Activated naive CD4-positive, alpha-beta T cell treated with anti-CD3 and anti-CD28 coated beads for 36 hours (primary cell): ENCODE measurements around the gene ZNF410. TPM values are rescaled to one million over a fixed set of nuclear protein-coding genes. Genes with fewer than 3 reads are reported as not detected.
A peak's percentile ranks its signal among the peaks of the same experiment; 100 is the strongest.
"Not testable (repeated sequence)": the region's sequence is repeated elsewhere in the genome, so short reads cannot be mapped to it uniquely, and the experiment has no call there.

Source experiments
- CTCF ChIA-PET: fragments of 350-600 bp; sonication (Branson Sonifier 250); formaldehyde crosslinking; loops from one replicate; lab custom pipeline; 2021; ENCODE audit warnings: antibody characterized with exemption; lab: Charles Lee
- DNase-seq: peaks from one replicate; pipeline ENCODE4 v3.0.0-alpha.2; 2020
- H3K27ac Mint-ChIP-seq: one replicate; pipeline ENCODE4 v1.8.0; 2021; ENCODE audit warnings: mild to moderate bottlenecking, mixed read lengths
- H3K27me3 Mint-ChIP-seq: one replicate; pipeline ENCODE4 v1.8.0; 2021; ENCODE audit warnings: low read depth, mixed read lengths
- H3K36me3 Mint-ChIP-seq: one replicate; pipeline ENCODE4 v1.8.0; 2021; ENCODE audit warnings: low read depth, mixed read lengths
- H3K4me1 Mint-ChIP-seq: one replicate; pipeline ENCODE4 v1.8.0; 2021; ENCODE audit warnings: low read depth, mixed read lengths
- H3K4me3 Mint-ChIP-seq: one replicate; pipeline ENCODE4 v1.8.0; 2021; ENCODE audit warnings: mild to moderate bottlenecking, moderate library complexity, mixed read lengths
- H3K9me3 Mint-ChIP-seq: one replicate; pipeline ENCODE4 v1.8.0; 2021; ENCODE audit warnings: mixed read lengths
- intact Hi-C: fragments of 100-400 bp; cut with micrococcal nuclease; formaldehyde crosslinking; loops from one replicate; pipeline ENCODE4 v1.15.1; 2023
- total RNA-seq, 2 experiments: library from RNA; stranded (reverse); gene quantifications; one replicate each; pipeline ENCODE4 v1.2.3, GENCODE V29; 2021

Gene ZNF410
- total RNA-seq, 2 experiments from 2014 or later, result 51.0 to 56.8 TPM

- H3K4me3 Mint-ChIP-seq, result peak overlapping the region; percentile 88
- H3K27me3 Mint-ChIP-seq, result no peaks in the 10 kb centered on the region
- peak overlapping the region; percentile 94 for H3K27ac Mint-ChIP-seq
- DNase-seq, result no peak
- CTCF ChIA-PET, result interaction anchor here (0.7 to 1.7 kb wide), 2 partner anchors 159 to 416 kb away, joined by 3 to 5 read pairs; no protein-coding TSS in a partner anchor
- H3K36me3 Mint-ChIP-seq, result peaks cover 10% of the 10 kb centered on the region
- intact Hi-C loops, result loop anchor here (5.0 kb wide), 1 partner anchor 129 kb away; the partner anchor contains the start of genes BBOF1 and ENTPD5
- peaks cover 50% of the 10 kb centered on the region for H3K4me1 Mint-ChIP-seq
- H3K9me3 Mint-ChIP-seq, result no peaks in the 10 kb centered on the region
Observed at GRCh38 chr14:73888460-73888725, 1.7 kb downstream of the ZNF410 start.

DNA sequence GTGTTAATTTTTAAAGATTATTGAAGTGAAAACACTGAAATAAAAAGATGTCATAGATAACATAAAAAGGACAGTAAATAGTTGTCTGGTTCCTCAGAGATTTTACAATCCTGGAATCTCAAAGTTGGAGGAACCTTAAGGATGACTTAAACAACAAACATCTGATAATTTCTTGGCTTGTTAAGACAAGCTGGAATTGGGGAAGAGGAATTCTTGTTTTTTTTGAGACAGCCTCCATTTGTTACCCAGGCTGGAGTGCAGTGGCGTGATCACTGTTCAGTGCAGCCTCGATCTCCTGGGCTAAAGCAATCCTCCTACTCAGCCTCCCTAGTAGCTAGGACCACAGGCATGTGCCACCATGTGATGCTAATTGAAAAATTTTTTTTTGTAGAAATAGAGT is 2.3 kb downstream of the ZNF410 start:
- intact Hi-C loops, result loop anchor here (5.0 kb wide), 1 partner anchor 128 kb away; the partner anchor contains the start of genes BBOF1 and ENTPD5
- Mint-ChIP-seq H3K27me3 (no peaks in the 10 kb centered on the region), H3K27ac (peak overlapping the region; percentile 94), H3K9me3 (no peaks in the 10 kb centered on the region), H3K4me3 (peak overlapping the region; percentile 88), H3K36me3 (peaks cover 14% of the 10 kb centered on the region), H3K4me1 (peaks cover 50% of the 10 kb centered on the region)
- CTCF ChIA-PET, result interaction anchor here (1.7 kb wide), 1 partner anchor 160 kb away, joined by 5 read pairs; no protein-coding TSS in a partner anchor
- DNase-seq, result no peak

DNA sequence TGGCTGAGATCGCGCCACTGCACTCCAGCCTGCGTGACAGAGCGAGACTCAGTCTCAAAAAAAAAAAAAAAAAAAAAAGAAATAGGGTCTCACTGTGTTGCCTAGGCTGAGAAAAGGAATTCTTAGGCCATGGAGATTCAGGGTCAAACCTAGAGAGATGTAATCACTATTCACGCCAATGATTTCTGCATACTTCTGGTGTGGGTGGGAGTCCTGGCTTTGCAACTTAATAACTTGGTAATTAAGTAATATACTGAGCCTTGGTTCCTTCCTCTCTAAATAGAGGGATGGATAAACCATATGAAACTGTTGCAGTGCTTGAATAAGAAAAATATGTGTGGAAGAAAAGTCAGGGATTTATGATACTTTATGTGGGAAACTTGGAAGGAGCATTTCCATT is 2.7 kb downstream of the ZNF410 start:
- Mint-ChIP-seq H3K4me1 (peaks cover 50% of the 10 kb centered on the region), H3K27me3 (no peaks in the 10 kb centered on the region), H3K36me3 (peaks cover 16% of the 10 kb centered on the region), H3K4me3 (no peak overlapping the region), H3K27ac (peak overlapping the region; percentile 4), H3K9me3 (no peaks in the 10 kb centered on the region)
- no peak for DNase-seq
- CTCF ChIA-PET, result interaction anchor here (0.6 to 1.7 kb wide), 3 partner anchors 122 to 588 kb away, joined by 3 to 7 read pairs (median 5); no protein-coding TSS in a partner anchor
- intact Hi-C loops, result loop anchor here (5.0 kb wide), 1 partner anchor 128 kb away; the partner anchor contains the start of genes BBOF1 and ENTPD5

DNA sequence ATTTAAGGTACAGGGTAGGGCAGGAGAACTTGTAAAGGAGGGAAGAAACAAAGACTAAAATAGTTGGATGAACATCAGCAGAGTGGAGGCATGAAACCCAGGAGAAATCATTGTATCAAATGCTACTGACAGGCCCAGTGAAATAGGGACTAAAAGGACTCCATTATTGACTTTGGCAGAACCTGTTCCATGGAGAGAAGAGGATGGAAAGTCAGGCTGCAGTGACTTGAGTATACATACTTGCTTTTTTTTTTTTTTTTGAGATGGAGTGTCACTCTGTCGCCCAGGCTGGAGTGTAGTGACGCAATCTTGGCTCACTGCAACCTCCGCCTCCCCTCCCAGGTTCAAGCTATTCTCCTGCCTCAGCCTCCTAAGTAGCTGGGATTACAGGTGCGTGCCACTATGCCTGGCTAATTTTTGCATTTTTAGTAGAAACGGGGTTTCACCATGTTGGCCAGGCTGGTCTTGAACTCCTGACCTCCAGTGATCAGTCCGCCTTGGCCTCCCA is 7.6 kb downstream of the ZNF410 start:
- H3K4me3 Mint-ChIP-seq, CTCF ChIA-PET, H3K9me3 Mint-ChIP-seq, DNase-seq, H3K27me3 Mint-ChIP-seq, intact Hi-C loops, H3K27ac Mint-ChIP-seq: not testable (repeated sequence)
- peaks cover 39% of the 10 kb centered on the region for H3K36me3 Mint-ChIP-seq
- H3K4me1 Mint-ChIP-seq, result peaks cover 30% of the 10 kb centered on the region

GRCh38 chr14:73895939-73896338 is 9.3 kb downstream of the ZNF410 start:
- intact Hi-C loops, result no loop called here
- Mint-ChIP-seq H3K27me3 (no peaks in the 10 kb centered on the region), H3K9me3 (no peaks in the 10 kb centered on the region), H3K36me3 (peaks cover 43% of the 10 kb centered on the region), H3K4me3 (no peak overlapping the region), H3K4me1 (peaks cover 19% of the 10 kb centered on the region), H3K27ac (peak overlapping the region; percentile 89)
- CTCF ChIA-PET, result interaction anchor here (0.7 to 0.9 kb wide), 2 partner anchors 112 to 118 kb away, joined by 3 to 4 read pairs; no protein-coding TSS in a partner anchor
- DNase-seq, result no peak

GRCh38 chr14:73896521-73896920 is 9.9 kb downstream of the ZNF410 start:
- peak overlapping the region; percentile 89 for H3K27ac Mint-ChIP-seq
- CTCF ChIA-PET, result interaction anchor here (0.6 to 0.9 kb wide), 3 partner anchors 111 to 433 kb away, joined by 3 to 4 read pairs (median 4); no protein-coding TSS in a partner anchor
- peaks cover 19% of the 10 kb centered on the region for H3K4me1 Mint-ChIP-seq
- no peaks in the 10 kb centered on the region for H3K27me3 Mint-ChIP-seq
- H3K4me3 Mint-ChIP-seq, result no peak overlapping the region
- no peak for DNase-seq
- intact Hi-C loops, result no loop called here
- peaks cover 43% of the 10 kb centered on the region for H3K36me3 Mint-ChIP-seq
- no peaks in the 10 kb centered on the region for H3K9me3 Mint-ChIP-seq

DNA sequence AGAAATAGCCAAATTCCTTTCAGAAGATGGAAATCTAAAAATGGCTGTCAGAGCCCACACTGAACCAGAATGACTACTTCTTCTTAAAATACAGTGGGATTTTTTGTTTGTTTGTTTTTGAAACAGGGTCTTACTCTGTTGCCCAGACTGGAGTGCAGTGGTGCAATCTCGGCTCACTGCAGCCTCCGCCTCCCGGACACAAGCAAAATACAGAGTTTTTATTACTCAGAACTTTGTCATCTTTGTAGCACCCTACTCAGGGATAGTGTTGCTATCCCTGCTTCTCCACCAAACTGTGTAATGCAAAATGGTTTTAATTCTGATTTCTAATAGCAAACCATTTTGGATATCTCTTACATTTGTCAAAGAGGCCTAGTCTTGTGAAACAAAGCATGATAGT is 16.4 kb downstream of the ZNF410 start:
- H3K4me1 Mint-ChIP-seq, result no peaks in the 10 kb centered on the region
- intact Hi-C loops, result no loop called here
- DNase-seq, result no peak
- H3K27me3 Mint-ChIP-seq, result no peaks in the 10 kb centered on the region
- no peaks in the 10 kb centered on the region for H3K9me3 Mint-ChIP-seq
- no peak overlapping the region for H3K27ac Mint-ChIP-seq
- H3K36me3 Mint-ChIP-seq, result peaks cover 34% of the 10 kb centered on the region
- H3K4me3 Mint-ChIP-seq, result no peak overlapping the region
- CTCF ChIA-PET, result no interaction called here

GRCh38 chr14:73909681-73910080 is 23.0 kb downstream of the ZNF410 start:
- Mint-ChIP-seq H3K4me3 (no peak overlapping the region), H3K4me1 (no peaks in the 10 kb centered on the region), H3K27ac (no peak overlapping the region), H3K27me3 (no peaks in the 10 kb centered on the region), H3K36me3 (peaks cover 66% of the 10 kb centered on the region), H3K9me3 (peaks cover 6% of the 10 kb centered on the region)
- intact Hi-C loops, result no loop called here
- CTCF ChIA-PET, result no interaction called here
- no peak for DNase-seq

- H3K4me3 Mint-ChIP-seq, result no peak overlapping the region
- H3K9me3 Mint-ChIP-seq, result peaks cover 6% of the 10 kb centered on the region
- H3K27ac Mint-ChIP-seq, result no peak overlapping the region
- intact Hi-C loops, result no loop called here
- peaks cover 50% of the 10 kb centered on the region for H3K36me3 Mint-ChIP-seq
- H3K4me1 Mint-ChIP-seq, result peaks cover 2% of the 10 kb centered on the region
- CTCF ChIA-PET, result interaction anchor here (0.6 to 1.1 kb wide), 3 partner anchors 11 to 438 kb away, joined by 3 to 6 read pairs (median 4); no protein-coding TSS in a partner anchor
- no peaks in the 10 kb centered on the region for H3K27me3 Mint-ChIP-seq
- no peak for DNase-seq
Observed at GRCh38 chr14:73913256-73913655, 26.6 kb downstream of the ZNF410 start.

GRCh38 chr14:73916324-73916723 is 29.7 kb downstream of the ZNF410 start:
- CTCF ChIA-PET, result no interaction called here
- Mint-ChIP-seq H3K9me3 (peaks cover 2% of the 10 kb centered on the region), H3K36me3 (peaks cover 30% of the 10 kb centered on the region), H3K4me3 (no peak overlapping the region), H3K27ac (no peak overlapping the region), H3K4me1 (peaks cover 2% of the 10 kb centered on the region), H3K27me3 (no peaks in the 10 kb centered on the region)
- intact Hi-C loops, result no loop called here
- DNase-seq, result no peak

GRCh38 chr14:73919457-73919856 is 32.8 kb downstream of the ZNF410 start:
- H3K36me3 Mint-ChIP-seq, result peaks cover 16% of the 10 kb centered on the region
- DNase-seq, H3K4me1 Mint-ChIP-seq, CTCF ChIA-PET, H3K27ac Mint-ChIP-seq, H3K9me3 Mint-ChIP-seq, H3K27me3 Mint-ChIP-seq, intact Hi-C loops, H3K4me3 Mint-ChIP-seq: not testable (repeated sequence)

DNA sequence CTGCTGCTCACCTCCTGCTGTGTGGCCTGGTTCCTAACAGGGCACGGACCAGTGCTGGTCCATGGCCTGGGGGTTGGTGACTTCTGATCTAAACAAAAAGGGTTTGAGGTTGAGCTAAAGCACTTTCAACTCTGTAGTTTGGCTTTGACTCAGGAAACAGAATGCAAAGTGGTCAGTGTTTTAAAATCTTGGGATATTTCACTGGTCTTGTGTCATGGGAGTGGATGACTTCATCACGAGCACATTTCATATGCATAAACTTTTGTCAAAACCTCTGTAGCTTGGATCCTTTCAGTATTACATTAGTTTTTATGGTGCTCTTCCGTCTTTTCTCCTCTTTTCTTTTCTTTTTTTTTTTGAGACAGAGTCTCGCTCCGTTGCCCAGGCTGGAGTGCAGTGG is 37.7 kb downstream of the ZNF410 start:
- intact Hi-C loops, result no loop called here
- Mint-ChIP-seq H3K9me3 (no peaks in the 10 kb centered on the region), H3K36me3 (peaks cover 40% of the 10 kb centered on the region), H3K4me1 (no peaks in the 10 kb centered on the region), H3K27ac (peak overlapping the region; percentile 38), H3K4me3 (no peak overlapping the region), H3K27me3 (no peaks in the 10 kb centered on the region)
- CTCF ChIA-PET, result interaction anchor here (1.2 kb wide), 1 partner anchor 10 kb away, joined by 6 read pairs; no protein-coding TSS in a partner anchor
- no peak for DNase-seq

- H3K4me1 Mint-ChIP-seq, result peaks cover 2% of the 10 kb centered on the region
- DNase-seq, result no peak
- no peaks in the 10 kb centered on the region for H3K9me3 Mint-ChIP-seq
- no peaks in the 10 kb centered on the region for H3K27me3 Mint-ChIP-seq
- H3K27ac Mint-ChIP-seq, result no peak overlapping the region
- no peak overlapping the region for H3K4me3 Mint-ChIP-seq
- CTCF ChIA-PET, result interaction anchor here (0.6 to 1.3 kb wide), 3 partner anchors 18 to 156 kb away, joined by 3 to 4 read pairs (median 4); no protein-coding TSS in a partner anchor
- H3K36me3 Mint-ChIP-seq, result peaks cover 7% of the 10 kb centered on the region
- intact Hi-C loops, result no loop called here
Observed at GRCh38 chr14:73935666-73936065, 49.0 kb downstream of the ZNF410 start.
